Fibroblast of skin of left biceps (primary cell): ENCODE data around the gene TBCK.

Source experiments
- DNase-seq, 2 experiments: peaks; one replicate each; pipeline ENCODE4 v3.0.0-alpha.2; 2013; ENCODE audit warnings: low read depth in 2 of 2

The TBCK gene

DNA sequence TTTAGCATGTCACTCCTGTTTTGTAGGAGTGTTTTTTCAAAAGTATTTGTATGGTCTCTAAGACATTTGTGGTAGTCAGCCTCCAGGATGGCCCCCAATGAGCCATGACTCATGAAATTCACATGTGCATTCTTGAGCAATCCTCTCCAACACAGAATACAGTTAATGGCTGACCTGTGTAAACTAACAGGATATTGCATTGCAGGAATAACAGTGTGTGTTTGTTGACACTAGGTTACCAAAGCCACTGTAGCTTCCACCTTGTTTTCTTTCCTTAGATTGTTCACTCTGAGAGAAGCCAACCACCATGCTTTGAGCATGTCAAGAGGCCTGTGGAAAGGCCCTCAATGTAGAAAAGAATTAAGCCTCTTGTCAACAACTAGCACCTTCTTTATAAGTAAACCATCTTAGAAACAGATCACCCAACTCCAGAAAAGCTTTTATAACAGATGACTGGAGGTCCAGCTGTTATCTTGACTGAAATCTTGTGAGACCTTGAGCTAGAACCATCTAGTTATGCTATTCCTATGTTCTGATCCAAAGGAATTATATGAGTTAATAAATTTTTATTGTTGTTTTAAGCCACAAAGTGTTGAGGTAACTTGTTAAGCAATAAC is 28.5 kb downstream of the TBCK start:
- DNase-seq: peak; percentile 81 to 82

- DNase-seq: no peak
Observed at GRCh38 chr4:106286611-106287010, 29.4 kb downstream of the TBCK start.

DNA sequence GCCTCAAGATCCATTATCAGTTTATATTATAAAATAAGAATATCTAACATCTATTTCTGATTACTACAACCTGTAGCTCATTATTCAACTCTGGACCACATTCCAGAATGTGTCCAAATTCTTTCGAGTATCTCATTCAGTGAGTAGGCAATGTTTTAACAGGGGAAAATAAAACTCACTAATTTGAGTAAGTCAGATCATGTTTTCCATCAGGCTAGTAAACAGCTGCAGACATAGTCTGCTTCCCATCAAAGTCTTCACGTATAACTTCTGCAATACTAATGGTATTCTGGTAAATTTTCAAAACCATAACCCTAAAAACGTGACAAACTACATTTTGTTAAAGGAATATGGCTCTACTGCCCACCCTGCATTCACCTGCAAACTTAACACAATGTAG is 31.8 kb downstream of the TBCK start:
- DNase-seq: no peak

DNA sequence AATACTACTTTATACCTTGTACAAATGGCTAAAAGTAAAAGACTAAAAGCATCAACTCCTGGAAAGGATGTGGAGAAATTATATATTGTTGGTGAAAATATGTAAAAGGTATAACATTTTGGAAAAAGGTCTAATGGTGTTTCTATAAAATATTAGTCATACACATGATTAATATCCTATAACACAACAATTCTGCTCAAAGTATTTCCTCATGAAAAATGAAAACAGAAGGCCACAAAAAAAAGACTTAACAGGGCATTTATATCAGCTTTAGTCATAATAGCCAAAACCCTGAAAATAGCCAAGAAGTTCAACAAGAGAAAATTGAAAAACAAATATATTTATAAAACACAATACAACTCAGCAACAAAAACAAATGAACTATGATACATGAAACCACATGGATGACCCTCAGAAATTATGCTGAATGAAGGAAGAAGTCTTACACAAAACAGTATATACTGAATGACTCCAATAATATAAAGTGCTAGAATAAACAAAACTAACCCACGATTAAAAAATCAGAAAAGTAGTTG is 38.8 kb downstream of the TBCK start:
- DNase-seq: no peak

- no peak for DNase-seq
Observed at GRCh38 chr4:106273831-106274230, 42.2 kb downstream of the TBCK start.

DNA sequence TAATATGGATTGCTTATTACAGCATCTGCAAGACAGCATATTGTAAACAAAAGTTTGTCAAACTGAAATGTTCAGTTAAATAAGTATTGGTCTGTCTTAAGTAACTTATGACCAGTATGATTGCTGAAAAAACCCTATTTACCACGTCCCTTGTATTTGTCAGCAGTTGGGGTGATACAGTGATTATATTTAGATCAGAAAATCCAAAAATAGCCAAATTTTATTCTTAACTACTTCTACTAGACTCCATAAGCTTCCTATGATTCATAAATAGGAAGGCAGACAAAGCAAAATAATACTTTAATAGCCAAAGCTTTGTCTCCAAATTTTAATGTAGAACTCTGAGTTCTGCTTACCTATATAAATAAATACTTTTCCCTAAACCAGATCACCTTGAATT is 45.3 kb downstream of the TBCK start:
- DNase-seq: no peak

- peak in 1 of 2 experiments; percentile 40 for DNase-seq
Observed at GRCh38 chr4:106269711-106270110, 46.3 kb downstream of the TBCK start.

- DNase-seq: peak; percentile 63 to 71
Observed at GRCh38 chr4:106268786-106269185, 47.2 kb downstream of the TBCK start.

DNA sequence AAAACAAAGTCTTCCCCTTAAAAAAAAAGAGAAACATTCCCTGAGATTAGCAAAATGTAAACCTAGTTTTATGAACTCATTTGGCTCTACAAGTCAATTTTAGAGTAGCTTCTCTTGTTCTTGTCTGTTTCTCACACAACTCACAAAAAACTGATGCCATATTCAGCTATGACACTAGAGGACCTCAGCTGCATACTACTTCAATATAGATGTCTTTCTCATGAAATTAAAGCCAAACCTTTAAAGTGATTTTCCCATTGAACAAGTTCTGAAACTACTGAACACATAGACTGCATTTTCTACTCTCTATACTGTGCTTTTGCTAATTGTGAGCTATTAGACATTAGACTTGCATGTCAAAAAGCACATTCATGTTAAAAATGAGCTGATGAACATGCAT is 49.8 kb downstream of the TBCK start:
- DNase-seq: peak; percentile 45 to 47

DNA sequence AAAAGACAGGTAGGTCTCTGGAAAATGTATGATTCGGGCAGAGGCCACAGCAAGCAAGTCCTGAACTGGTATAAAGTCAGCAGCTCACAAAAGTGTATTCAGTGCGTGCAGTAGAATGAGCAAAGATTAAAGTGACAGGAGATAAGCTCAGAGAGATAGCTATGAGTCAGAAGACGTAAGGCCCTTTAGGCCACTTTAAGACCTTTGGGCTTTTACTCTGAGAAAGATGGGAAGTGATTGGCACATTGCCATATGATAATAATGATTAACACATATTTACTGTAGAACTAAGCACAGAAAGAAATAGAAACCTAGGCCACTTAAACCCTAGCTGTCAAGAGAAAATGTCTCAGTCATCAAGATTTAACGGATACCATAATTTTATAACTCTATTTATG is 51.7 kb downstream of the TBCK start:
- DNase-seq: no peak

DNA sequence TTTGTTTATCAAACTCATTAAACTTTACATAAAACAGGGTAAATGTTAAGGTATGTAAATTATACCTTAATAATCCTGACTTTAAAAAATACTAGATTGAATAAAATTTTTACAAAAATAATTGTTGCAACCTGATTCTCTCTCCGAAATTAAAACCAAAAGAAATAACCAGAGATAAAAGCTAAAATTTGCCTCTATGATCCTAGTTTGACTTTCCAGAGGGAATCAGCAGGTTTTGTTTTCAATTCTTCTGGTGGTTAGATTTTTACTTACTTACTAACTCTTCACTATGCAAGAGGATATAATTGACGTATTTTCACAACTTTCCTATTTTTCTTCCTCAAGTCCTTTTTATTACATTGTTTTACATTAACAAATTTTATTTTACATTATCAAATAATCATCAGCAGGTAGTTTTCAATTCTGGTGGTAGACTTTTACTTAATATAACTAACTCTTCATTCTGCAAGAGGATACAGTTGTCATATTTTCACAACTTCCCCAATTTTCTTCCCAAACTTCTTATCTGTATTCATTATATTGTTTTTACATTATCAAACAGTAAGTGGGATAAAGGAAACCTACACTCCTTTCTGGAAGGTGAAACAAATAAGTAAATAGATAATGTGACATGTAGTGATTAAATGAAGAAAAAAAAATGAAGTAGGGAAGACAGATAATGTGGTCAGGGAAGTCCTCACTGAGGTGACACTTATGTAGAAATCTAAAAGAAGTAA is 52.2 kb downstream of the TBCK start:
- no peak for DNase-seq

DNA sequence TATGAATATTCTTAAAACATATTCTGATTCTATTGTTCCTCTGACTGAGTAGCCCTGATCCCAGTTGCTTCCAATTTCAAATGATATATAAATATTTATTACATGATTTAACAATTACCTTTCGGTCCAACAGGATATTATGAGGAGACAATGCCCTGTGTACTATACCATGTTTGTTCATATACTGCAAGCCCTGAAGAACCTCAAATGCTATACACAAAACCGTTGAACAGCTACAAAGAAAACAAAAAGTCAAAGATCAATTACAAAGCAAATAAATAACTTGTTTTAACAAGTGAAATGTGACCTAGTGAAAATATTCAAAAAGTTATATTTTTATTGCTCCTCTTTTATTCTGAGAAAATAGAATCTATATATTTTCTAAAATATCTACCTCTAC is 54.0 kb downstream of the TBCK start:
- no peak for DNase-seq

GRCh38 chr4:106258145-106259045 is 57.6 kb downstream of the TBCK start:
- no peak for DNase-seq

GRCh38 chr4:106256190-106256589 is 59.8 kb downstream of the TBCK start:
- no peak for DNase-seq

DNA sequence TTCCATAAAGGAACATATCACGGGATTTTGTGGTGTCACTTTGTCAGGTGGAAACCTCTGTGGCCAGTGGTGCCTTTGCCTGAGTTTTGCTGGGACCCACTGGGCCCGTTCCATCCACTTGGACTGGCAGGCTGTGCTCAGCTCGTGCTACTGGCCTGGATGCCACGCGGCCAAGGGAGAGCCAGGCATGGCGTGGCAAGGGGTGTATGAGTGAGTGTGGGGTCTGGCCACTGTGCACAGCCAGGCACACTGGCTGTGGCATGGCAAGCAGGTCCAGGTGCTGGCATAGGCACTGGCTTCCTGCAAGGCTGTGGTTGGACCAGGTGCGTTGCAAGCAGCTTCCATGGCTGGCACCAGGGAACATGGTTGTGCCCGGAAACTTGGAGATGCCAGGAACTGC is 60.8 kb downstream of the TBCK start:
- no peak for DNase-seq

DNA sequence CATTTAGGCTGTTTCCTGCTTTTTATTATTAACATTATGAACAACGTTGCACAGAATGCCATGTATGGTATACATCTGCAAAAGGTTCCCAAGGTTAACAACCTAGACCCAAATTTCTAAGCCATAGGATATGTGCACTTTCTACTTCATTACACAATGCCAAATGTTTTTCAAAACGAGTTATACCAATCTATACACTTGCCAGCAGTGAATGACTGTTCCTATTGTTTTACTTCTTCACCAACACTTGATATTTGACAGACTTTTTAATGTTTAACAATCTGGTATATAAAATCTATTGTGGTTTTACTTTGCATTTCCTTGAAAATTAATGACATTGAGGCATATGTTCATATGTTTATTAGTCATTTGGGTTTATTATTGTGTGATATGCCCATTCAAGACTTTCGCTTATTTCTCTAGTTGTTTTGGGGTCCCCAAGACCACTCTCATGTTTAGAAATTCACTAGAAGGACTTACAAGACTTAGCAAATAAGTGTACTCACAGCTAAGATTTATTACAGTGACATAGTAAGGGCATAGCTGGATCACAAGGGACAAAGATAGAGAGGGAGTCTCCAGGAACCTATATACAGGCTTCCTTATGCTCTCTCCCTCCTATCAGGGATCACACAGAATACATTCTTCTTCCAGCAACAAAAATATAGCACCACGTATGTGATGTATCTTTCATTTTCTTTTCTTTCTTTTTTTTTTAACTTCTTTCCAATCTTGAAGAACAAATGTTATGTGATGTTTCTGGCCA is 62.5 kb downstream of the TBCK start:
- no peak for DNase-seq

DNA sequence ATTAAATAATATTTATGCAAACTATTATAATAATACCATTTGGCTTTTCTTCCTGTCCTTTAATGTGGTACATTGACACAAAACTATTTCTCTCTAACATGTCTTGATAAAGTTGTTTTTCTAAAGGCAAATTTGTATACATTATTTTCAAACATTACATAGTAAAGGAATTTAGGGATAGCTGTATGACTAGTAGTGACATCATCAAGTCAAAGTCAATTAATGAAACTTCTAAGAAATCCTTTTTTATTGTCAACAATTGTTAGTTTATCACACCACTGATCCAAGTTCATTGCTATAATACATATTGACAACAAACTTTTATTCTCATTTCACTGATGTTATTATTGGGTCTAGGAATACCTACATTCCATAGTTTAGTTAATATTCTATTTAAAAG is 68.4 kb downstream of the TBCK start:
- DNase-seq: no peak

GRCh38 chr4:106246441-106246840 is 69.6 kb downstream of the TBCK start:
- DNase-seq: no peak

GRCh38 chr4:106245176-106245575 is 70.8 kb downstream of the TBCK start:
- no peak for DNase-seq

- no peak for DNase-seq
Observed at GRCh38 chr4:106240699-106241098, 75.3 kb downstream of the TBCK start.

- no peak for DNase-seq
Observed at GRCh38 chr4:106238820-106239420, 77.1 kb downstream of the TBCK start.
